CD4-positive, alpha-beta T cell treated with Interleukin-12 subunit alpha and Interleukin-12 subunit beta, for 1 hour (primary cell): ENCODE measurements around the gene CMPK1.
"Not testable (repeated sequence)": the region's sequence is repeated elsewhere in the genome, so short reads cannot be mapped to it uniquely, and the experiment has no call there.

ENCODE experiments used
- DNase-seq: peaks from one replicate; pipeline ENCODE4 v3.0.0-alpha.2; 2020

The CMPK1 gene, protein sequence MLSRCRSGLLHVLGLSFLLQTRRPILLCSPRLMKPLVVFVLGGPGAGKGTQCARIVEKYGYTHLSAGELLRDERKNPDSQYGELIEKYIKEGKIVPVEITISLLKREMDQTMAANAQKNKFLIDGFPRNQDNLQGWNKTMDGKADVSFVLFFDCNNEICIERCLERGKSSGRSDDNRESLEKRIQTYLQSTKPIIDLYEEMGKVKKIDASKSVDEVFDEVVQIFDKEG

DNA sequence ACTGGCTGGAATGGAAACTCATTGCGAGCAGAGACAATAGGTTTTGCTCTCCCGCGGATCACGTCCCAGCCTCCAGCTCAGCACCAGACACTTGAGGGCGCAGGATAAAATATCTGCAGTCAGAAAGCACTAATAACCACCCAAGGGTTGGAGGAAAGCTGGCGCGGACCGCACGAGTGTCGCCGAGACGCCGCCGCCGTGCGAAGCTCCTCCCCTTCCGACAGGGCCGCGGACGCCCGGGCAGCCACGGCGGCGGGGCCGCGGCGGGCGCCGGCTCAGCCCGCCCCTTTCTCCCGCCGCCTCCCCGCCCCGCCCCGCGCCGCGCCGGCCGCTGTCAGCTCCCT, at the start of gene CMPK1:
Gene CMPK1 (plus strand): TSS at position 213 of the 344 bp plus-strand sequence. CDS start 156 bp downstream, outside the sequence.
- DNase-seq = peak; percentile 85

DNA sequence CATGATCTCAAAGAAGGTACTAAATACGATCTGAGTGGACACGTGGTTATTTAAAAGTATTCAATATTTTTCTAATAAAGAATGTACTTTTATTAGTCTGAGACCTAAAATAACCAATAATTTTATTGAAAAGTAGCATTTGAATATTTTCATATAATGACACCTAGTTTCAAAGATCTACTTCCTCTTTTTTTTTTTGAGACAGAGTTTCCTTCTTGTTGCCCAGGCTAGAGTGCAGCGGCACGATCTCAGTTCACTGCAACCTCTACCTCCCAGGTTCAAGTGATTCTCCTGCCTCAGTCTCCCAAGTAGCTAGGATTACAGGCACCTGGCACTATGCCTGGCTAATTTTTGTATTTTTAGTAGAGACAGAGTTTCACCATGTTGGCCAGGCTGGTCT, 45.5 kb upstream of the CMPK1 start:
- not testable (repeated sequence) for DNase-seq

DNA sequence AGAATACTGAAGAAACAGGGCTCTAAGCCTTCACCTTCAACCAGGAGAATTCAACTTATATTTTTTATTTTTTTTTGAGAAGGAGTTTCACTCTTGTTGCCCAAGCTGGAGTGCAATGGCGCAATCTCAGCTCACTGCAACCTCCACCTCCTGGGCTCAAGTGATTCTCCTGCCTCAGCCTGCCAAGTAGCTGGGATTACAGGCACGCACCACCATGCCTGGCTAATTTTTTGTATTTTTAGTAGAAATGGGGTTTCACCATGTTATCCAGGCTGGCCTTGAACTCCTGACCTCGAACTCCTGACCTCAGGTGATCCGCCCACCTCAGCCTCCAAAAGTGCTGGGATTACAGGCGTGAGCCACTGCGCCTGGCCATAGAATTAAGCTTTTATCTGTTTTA, 38.7 kb upstream of the CMPK1 start:
- not testable (repeated sequence) for DNase-seq

DNA sequence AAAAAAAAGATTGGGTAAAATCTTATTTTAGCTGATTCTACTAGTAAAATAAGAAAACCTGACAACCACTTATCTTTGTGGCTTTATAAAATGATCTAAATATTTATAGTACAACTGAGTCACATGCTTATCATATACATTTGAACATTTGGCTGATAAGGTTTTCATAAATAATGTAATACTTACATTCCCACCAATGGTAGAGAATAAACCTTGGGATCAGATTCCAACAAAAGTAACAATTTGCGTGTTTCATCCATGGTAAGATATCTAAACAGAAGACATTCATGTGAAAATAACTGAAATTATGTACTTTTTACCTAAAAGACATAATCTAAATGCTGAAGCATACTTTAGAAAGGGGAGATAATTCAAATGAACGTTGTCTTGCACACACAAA, 38.0 kb upstream of the CMPK1 start:
- no peak for DNase-seq

DNA sequence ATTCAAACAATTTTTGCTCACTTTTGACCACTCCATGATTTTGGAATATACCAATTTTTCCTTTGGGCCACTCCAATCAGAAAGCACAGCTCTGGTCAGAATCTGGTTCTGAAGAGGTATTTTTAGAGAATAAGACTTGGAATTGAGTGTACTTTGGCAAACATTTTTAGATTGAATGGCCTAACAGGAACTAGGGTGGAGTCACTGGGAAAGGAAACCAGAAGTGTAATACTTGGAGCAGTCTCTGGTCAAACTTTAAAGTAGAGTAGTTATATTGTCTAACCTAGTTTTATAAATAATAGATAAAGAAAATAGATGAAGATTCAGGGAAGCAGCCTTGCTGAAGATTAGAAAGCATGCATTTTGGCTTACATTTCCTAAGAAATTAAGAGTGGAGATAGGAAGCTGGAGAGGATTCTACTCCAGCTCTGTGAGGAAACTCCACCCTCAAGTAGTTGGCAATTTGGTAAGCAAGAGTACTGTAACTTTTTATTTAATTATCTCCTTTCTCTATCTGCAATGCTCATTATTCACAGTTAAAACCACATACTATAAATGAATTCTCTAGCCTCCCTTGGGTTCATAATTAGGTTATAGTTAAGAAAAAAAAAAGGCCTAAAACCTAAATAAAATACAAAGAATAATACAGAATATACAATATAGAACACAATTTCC, 35.4 kb upstream of the CMPK1 start:
- DNase-seq = no peak

DNA sequence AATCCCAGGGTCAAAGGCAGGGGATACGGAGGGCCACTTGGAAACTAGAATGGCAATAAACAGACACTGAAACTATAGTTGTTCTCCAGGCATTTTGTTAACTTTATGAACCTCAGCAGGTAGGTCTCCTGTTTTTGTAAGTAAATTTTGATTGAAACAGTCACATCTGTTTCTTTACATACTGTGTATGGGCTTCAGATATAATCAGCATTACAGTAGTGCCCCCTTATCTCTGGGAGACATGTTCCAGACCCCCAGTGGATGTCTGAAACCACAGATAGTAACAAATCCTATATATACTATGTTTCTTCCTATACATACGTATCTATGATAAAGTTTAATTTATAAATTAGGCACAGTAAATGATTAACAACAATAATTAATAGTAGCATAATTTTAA, 31.1 kb upstream of the CMPK1 start:
- DNase-seq = no peak

DNA sequence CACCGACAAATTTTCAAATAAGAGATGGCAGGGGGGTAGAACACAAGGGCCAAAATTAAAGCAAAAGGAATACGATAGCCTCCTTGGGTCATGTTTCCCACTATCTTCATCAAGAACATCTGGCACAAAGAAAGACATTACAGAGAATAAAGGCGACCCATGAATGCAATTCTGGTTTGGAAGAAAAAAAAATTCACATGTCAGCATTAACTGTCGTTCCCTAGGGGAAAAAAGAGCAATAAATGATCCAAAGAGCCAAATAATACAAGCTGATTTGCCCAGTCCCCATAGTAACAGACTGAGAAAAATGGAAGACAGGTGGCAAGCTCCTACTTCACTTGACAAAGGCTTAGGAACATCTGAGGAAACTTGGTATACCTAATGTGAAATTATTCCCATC, 24.2 kb upstream of the CMPK1 start:
- DNase-seq = no peak

DNA sequence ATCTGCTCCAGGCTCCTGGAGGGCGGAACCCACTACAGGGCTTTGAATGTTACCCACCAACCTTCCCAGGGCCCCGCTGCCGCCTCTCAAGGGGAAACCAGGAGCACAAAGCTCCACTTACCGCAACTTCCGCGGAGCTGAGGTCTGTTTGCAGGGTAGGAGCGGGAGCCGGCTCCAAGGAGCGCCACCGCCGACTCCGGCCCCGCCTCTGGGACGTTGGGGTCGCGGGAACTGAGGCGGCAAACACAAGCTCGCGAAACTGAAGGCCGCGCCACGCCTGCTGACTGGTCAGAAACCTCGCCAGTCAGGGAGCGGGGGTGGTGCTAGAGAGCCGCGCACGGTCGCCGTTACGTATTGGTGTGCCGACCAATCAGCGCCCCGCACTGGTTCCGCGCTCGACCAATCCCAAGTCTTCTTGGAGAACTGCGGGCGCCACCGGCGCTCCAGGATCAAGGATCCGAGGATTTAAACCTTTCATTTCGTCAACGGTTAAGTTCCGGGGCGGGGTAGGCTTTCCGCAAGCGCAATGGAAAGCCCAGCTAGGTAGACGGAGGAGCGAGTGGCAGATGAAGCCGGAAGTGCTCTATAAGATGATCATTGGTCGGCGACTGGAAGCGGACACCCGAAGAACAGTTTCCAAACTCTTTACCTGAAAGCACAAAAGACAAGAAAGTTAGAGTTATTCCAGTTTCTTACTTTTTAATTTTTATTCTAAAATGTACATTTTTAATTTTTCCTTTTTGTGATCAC, 19.5 kb upstream of the CMPK1 start, which contains the start of gene STIL:
Gene STIL (minus strand): TSS at position 233 of the 750 bp plus-strand sequence. CDS start 3,828 bp downstream, outside the sequence.
- peak; percentile 98 for DNase-seq

DNA sequence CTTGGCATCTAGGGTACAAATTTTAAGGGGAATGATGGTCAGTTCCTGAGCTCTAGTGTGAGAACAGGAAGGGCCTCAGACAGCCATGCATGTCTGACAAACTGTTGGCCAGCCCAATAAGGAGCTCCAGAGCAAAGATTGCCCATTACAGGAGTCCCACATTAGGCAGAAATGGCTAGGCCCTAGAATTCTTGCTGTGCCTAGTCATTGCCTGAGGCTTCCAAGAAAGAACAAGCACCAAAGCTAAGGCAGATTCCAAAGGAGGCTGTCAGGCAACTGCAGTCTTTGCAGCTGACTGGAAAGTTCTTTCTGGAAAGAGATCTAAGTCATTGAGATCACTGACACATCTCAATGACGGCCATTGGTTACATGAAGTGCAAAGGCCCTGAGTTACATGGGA, 15.7 kb upstream of the CMPK1 start:
- DNase-seq = no peak

DNA sequence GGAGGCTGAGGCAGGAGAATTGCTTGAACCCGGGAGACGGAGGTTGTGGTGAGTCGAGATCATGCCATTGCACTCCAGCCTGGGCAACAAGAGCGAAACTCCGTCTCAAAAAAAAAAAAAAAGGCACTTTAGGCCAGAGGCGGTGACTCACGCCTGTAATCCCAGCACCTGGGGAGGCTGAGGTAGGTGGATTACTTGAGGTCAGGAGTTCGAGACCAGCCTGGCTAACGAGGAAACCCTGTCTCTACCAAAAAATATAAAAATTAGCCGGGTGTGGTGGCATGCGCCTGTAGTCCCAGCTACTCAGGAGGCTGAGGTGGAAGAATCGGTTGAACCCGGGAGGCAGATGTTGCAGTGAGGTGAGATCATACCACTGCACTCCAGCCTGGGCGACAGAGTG, 13.6 kb upstream of the CMPK1 start:
- DNase-seq = not testable (repeated sequence)

DNA sequence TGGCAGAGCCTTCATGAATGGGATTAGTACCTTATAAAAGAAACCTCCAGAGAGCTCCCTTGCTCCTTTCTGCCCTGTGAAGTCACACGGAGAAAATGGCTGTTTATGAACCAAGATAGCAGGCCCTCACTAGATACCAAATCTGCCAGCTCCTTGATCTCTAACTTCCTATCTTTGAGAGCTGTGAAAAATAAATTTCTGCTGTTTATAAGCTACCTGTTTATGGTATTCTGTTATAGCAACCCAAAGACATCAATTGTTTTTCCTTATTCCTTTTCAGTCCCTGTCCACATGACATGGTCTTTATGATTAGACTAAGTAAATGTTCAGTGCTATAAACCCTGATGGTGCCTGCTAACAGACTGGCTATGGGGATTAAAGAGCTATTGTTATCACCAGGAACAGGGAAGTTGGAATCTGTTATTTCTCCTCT, 10.0 kb upstream of the CMPK1 start:
- no peak for DNase-seq

DNA sequence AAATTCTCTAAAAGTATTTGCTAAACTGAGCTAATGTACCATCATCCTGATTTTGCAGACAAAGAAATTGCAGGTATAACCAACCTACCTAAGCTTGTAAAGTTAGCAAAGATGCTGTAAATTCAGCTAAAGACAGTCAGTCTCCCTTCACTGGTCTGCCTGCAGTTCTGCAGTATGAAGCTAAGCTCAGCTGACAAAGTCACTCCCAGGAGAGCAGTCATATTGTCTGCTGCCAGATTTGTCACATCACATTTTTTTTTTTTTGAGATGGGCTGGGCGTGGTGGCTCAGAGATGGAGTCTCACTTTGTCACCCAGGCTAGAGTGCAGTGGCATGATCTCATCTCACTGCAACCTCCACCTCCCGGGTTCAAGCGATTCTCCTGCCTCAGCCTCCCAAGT, 8.9 kb upstream of the CMPK1 start:
- no peak for DNase-seq

DNA sequence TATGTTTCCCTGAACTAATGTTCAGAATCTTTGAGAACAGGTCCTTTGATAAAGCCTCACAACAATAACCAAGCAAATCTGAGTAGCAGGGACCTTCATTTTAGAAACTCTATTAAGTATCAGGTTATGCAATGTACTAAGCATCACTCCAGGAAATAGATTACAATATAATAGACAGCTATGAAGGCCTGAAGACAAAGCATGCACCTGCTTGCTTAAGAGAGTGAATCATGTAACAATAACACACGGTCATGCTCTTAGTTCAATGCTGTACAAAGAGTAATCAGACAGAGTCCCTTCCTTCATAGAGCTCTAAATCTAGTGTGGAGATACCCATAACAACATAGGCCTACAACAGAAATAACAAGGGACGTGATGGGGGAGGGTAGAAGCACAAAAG, 8.1 kb upstream of the CMPK1 start:
- no peak for DNase-seq

DNA sequence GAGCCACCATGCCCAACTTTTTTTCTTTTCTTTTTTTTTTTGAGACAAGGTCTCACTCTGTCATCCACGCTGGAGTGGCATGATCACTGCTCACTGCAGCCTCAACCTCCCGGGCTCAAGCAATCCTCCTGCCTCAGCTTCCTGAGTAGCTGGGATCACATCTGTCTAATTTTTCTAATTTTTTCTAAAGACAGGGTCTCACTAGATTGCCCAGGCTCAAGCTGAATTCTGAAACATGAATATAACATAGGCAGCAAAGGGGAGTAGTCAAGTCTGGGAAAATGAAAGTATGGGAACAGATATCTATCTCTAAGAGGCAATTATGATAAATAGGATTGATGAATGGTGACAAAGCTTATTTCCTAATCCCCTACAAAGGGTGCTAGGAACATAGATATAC, 7.3 kb upstream of the CMPK1 start:
- DNase-seq = no peak

DNA sequence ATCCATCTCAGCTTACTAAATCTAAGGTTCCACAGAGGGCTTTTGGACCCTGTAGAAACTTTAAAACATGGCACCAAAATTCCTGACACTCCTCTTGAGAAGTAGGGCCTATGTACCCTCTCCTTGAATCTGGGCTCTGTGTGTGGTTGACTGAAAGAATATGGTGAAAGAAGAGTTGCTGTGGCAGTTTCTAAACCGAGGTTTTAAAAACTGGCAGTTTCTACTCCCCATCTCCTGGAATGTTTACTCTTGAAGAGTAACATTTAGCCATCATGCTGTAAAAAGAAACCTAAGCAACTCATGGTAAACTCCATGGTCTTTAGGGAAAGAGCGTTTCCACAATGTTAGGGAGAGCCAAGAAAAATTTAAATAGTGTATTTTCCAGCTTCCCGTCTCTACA, 4.6 kb upstream of the CMPK1 start:
- DNase-seq = no peak

DNA sequence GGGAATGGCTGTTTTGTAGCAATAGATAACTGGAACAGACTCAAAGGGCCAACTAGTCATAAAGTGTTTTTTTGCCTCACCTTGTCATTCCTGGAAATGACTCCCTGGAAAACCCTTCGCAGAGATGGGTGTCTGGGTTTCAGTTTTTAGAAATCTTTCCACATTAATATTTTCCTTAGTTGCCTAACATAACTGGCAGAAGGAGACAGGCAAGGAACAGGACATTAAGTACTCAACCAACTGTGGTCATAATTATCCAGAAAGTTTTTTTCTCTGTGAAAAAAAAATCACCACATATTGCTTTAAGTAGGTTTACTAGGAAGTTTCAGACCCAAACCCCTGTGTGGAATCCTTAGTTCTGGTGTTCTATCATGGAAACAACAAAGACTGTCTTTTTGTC, 3.4 kb upstream of the CMPK1 start:
- DNase-seq = no peak

DNA sequence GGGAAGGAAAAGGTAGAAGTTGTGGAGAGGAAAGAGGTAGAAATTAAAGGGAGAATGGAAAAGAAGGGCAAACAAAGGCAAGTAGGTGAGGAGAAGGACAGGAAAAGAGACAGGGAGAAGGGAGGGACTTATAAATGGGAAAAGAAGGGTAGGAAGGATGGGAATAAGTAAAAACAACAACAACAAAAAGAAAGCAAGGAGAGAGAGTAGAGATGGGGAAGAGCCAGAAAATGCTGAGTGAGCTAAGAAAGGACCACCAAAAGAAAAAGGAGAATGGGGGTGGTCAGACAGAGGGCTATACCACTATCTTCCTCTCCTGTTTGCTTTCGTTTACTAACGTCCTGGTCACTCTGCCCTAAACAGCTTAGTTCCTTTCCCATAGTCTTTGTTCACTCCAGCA, 1.7 kb upstream of the CMPK1 start:
- no peak for DNase-seq

DNA sequence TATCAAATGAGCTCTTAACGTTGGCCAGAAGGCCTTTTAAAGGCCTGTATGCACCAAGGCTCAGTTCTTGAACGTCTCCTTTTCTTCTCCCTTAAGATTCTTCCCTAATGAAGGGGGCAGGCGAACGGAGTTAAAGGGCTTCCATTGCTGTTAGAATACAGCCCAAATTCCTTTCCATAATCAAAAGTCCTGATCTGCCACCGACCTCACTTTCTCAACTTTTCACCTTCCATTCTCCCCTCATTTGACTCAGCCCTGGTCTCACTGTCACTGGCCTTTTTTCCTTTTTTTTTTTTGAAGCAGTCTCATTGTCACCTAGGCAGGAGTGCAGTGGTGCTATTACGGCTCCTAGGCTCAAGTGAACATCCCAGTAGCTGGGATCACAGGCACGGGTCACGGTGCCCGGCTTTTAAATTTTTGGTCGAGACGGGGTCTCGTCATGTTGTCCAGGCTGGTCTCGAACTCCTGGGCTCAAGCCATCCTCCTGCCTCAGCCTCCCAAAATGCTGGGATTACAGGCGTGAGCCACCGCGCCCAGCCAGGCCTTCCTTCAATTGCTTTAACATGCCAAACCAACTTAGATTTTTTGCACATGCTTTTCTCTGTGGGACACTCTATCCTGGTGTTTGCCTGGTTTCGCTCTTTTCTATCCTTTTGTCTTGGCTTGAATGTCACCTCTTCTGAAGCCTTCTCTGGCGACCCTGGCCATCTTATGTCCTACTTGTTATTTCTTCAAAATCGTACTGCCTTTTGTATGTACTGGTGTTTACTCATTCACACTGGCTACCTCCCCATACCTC, 612 bp upstream of the CMPK1 start:
- no peak for DNase-seq

DNA sequence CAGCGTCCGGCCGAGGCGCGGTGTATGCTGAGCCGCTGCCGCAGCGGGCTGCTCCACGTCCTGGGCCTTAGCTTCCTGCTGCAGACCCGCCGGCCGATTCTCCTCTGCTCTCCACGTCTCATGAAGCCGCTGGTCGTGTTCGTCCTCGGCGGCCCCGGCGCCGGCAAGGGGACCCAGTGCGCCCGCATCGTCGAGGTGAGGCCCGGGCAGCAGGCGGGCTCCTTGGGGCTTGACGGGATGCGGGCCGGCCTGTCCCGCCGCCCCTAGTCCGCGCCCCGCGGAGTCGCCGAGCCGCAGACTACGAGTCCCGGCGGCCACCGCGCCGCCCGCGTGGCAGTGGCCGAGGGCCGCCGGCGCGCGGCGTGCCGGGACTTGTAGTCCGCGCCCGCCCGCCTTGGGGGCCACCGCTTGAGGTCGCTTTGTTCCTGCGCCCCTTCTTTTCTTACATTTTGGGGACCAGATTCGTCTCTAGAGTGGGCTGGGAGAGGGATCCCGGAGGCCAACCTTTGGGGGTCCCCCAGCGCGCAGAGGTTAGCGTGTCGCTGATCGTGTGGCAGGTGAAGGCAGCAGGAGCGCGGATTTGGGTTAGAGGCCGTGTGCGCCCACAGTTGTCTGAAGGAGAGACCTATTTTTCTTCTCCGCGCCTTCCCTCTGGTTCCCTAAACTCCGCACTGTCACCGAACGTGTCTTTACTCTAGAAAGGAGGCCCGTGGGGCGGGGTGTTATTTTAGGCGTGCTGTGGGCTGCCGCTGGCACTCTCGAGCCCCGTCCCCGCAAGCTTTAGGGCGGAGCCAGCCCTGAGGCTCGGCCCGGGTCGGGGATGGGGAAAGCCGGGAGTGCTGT, 553 bp downstream of the CMPK1 start:
- peak; percentile 77 for DNase-seq

DNA sequence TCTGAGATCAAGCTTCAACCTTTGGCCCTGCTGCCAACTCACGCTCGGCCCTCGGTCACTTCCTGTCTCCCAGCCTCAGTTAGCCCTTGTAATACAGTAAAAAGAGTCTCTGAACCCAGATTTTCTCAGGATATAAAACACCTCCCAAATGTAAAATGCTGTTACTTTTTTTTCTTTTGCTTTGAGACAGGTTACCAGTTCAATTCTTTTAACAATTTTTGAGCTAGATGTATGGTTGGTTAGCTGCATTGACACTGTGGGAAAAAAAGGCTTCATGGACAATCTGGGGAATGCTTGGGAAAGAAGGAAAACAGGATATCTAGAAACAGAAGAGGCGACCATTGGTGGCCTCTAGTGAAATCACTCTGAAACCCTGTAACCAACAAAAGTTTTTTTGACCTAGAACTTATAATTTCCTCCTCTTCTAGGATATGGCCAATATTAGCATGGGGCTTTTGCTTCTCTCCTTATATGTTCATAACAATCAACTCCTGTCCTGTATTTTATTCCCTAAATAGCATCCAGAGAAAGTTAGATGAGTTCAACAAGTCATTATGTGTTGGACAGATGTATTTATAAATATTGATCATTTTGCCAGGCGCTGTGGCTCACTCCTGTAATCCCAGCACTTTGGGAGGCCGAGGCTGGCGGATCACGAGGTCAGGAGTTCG, 1.3 kb downstream of the CMPK1 start:
- DNase-seq = no peak

DNA sequence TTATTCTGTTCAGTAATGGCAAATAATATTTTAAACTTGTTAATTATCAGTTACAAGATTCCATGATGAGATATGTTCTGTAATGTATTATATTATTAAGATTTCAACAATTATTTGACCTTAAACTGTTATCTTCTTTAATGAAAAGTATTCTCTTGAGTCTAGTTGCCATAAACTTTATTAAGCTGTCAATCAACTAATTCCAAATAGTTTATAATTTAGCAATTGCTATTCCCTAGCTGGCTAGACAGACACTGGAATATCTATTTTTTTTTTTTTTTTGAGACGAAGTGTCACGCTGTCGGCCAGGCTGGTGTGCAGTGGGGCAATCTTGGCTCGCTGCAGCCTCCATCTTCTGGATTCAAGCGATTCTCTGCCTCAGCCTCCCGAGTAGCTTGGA, 3.8 kb downstream of the CMPK1 start:
- no peak for DNase-seq
